Activated CD4-positive, alpha-beta T cell treated with anti-CD3 and anti-CD28 coated beads for 36 hours (primary cell): ENCODE measurements around the gene FBXO3. TPM values are rescaled to one million over a fixed set of nuclear protein-coding genes. Genes with fewer than 3 reads are reported as not detected.
A peak's percentile ranks its signal among the peaks of the same experiment; 100 is the strongest.

ENCODE experiments used
- ATAC-seq: fragments of 200-7000 bp; cut with Tn5 transposase; one replicate; pipeline ENCODE4 v1.10.0; 2021; ENCODE audit warnings: mild to moderate bottlenecking, moderate library complexity
- CTCF ChIA-PET: fragments of 350-600 bp; sonication (Branson Sonifier 250); formaldehyde crosslinking; loops from one replicate; lab custom pipeline; 2021; ENCODE audit warnings: antibody characterized with exemption; lab: Charles Lee
- POLR2A ChIA-PET: fragments of 350-600 bp; sonication (Branson Sonifier 250); formaldehyde crosslinking; loops from one replicate; lab custom pipeline; 2021; ENCODE audit warnings: antibody characterized with exemption, inconsistent platforms; lab: Charles Lee
- DNase-seq: peaks from one replicate; pipeline ENCODE4 v3.0.0-alpha.2; 2020
- H3K27ac Mint-ChIP-seq: one replicate; pipeline ENCODE4 v1.8.0; 2021; ENCODE audit warnings: mixed read lengths
- H3K27me3 Mint-ChIP-seq: one replicate; pipeline ENCODE4 v1.8.0; 2021; ENCODE audit warnings: mixed read lengths
- H3K36me3 Mint-ChIP-seq: one replicate; pipeline ENCODE4 v1.8.0; 2021; ENCODE audit warnings: low read depth, mixed read lengths
- H3K4me1 Mint-ChIP-seq: one replicate; pipeline ENCODE4 v1.8.0; 2021; ENCODE audit warnings: mixed read lengths
- H3K4me3 Mint-ChIP-seq: one replicate; pipeline ENCODE4 v1.8.0; 2021; ENCODE audit warnings: mild to moderate bottlenecking, moderate library complexity, mixed read lengths
- H3K9me3 Mint-ChIP-seq: one replicate; pipeline ENCODE4 v1.8.0; 2021; ENCODE audit warnings: low read depth, mixed read lengths
- intact Hi-C, 2 experiments: fragments of 100-400 bp; cut with DNase I in 1 of 2; cut with micrococcal nuclease in 1 of 2; formaldehyde crosslinking; loops; one replicate each; pipeline versions ENCODE4 v1.14.2 to v1.15.1; 2022 to 2024; cut with DNase I, micrococcal nuclease
- total RNA-seq, 2 experiments: library from RNA; stranded (reverse); gene quantifications; one replicate each; pipeline ENCODE4 v1.2.3, GENCODE V29; 2021

FBXO3 gene
- total RNA-seq, 2 experiments from 2014 or later, result 11.4 to 12.2 TPM

- intact Hi-C loops, result loop anchor here (2.0 to 5.0 kb wide), 3 partner anchors 35 to 515 kb away; partner anchors contain the start of genes C11orf91 (in 1 of the 2), CD59 (in 1 of the 2) and HIPK3 (in 1 of the 2)
- no peak for ATAC-seq
- Mint-ChIP-seq H3K27ac (no peak overlapping the region), H3K27me3 (peaks cover 8% of the 10 kb centered on the region), H3K4me3 (peak overlapping the region; percentile 89), H3K9me3 (no peaks in the 10 kb centered on the region), H3K36me3 (peaks cover 12% of the 10 kb centered on the region), H3K4me1 (peaks cover 44% of the 10 kb centered on the region)
- POLR2A ChIA-PET, result no interaction called here
- DNase-seq, result peak; percentile 22
- CTCF ChIA-PET, result interaction anchor here (0.7 to 2.0 kb wide), 6 partner anchors 9 to 411 kb away, joined by 3 to 6 read pairs (median 3); partner anchors contain the start of gene CD59
These were observed 2.0 kb downstream of the FBXO3 start for GRCh38 chr11:33772300-33772699.

GRCh38 chr11:33770236-33770635, 4.1 kb downstream of the FBXO3 start:
- H3K4me3 Mint-ChIP-seq, result no peak overlapping the region
- peaks cover 2% of the 10 kb centered on the region for H3K27me3 Mint-ChIP-seq
- ATAC-seq (no peak), DNase-seq (no peak)
- ChIA-PET POLR2A (no interaction called here), CTCF (interaction anchor here (1.5 kb wide), 1 partner anchor 12 kb away, joined by 3 read pairs; no protein-coding TSS in a partner anchor)
- no peaks in the 10 kb centered on the region for H3K9me3 Mint-ChIP-seq
- H3K36me3 Mint-ChIP-seq, result peaks cover 24% of the 10 kb centered on the region
- H3K27ac Mint-ChIP-seq, result peak overlapping the region; percentile 34
- H3K4me1 Mint-ChIP-seq, result peaks cover 38% of the 10 kb centered on the region
- intact Hi-C loops, result loop anchor here (5.0 kb wide), 2 partner anchors 33 to 513 kb away; partner anchors contain the start of genes CD59 (in 1 of the 2) and HIPK3 (in 1 of the 2)

- Mint-ChIP-seq H3K27ac (no peak overlapping the region), H3K27me3 (no peaks in the 10 kb centered on the region), H3K9me3 (no peaks in the 10 kb centered on the region), H3K4me1 (peaks cover 34% of the 10 kb centered on the region), H3K36me3 (peaks cover 28% of the 10 kb centered on the region), H3K4me3 (no peak overlapping the region)
- CTCF ChIA-PET, result interaction anchor here (1.5 kb wide), 1 partner anchor 11 kb away, joined by 3 read pairs; no protein-coding TSS in a partner anchor
- DNase-seq (no peak), ATAC-seq (no peak)
- POLR2A ChIA-PET, result no interaction called here
- intact Hi-C loops, result no loop called here
These were observed 4.8 kb downstream of the FBXO3 start for GRCh38 chr11:33769542-33769941.

GRCh38 chr11:33767624-33768023, 6.7 kb downstream of the FBXO3 start:
- Mint-ChIP-seq H3K27me3 (no peaks in the 10 kb centered on the region), H3K4me1 (peaks cover 24% of the 10 kb centered on the region), H3K36me3 (peaks cover 41% of the 10 kb centered on the region), H3K27ac (no peak overlapping the region), H3K4me3 (no peak overlapping the region), H3K9me3 (no peaks in the 10 kb centered on the region)
- ChIA-PET POLR2A (no interaction called here), CTCF (interaction anchor here (1.0 to 1.2 kb wide), 2 partner anchors 25 kb away, joined by 3 to 4 read pairs; no protein-coding TSS in a partner anchor)
- ATAC-seq (no peak), DNase-seq (no peak)
- intact Hi-C loops, result no loop called here

DNA sequence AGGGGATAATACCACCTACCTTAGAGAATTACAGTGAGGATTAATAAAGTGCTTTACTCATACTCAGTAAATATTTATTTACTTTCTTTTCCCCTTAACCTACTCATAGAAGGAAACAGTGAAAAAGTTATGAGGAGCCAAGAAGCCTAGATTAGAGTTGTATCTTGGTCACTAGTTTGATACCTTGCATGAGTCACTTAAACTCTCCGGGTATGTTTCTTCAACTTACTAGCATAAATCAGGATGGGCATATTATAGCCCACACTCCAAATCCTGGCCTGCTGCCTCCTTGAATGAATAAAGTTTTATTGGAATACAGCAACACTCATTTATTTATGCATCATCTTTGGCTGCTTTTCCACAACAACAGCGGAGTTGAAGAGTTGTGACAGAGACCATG, 8.2 kb downstream of the FBXO3 start:
- Mint-ChIP-seq H3K27ac (no peak overlapping the region), H3K27me3 (no peaks in the 10 kb centered on the region), H3K4me3 (no peak overlapping the region), H3K36me3 (peaks cover 50% of the 10 kb centered on the region), H3K4me1 (peaks cover 14% of the 10 kb centered on the region), H3K9me3 (no peaks in the 10 kb centered on the region)
- intact Hi-C loops, result no loop called here
- no peak for DNase-seq
- POLR2A ChIA-PET, result interaction anchor here (0.6 kb wide), 1 partner anchor 12 kb away, joined by 6 read pairs; no protein-coding TSS in a partner anchor
- ATAC-seq, result no peak
- CTCF ChIA-PET, result interaction anchor here (1.2 kb wide), 1 partner anchor 23 kb away, joined by 4 read pairs; no protein-coding TSS in a partner anchor

DNA sequence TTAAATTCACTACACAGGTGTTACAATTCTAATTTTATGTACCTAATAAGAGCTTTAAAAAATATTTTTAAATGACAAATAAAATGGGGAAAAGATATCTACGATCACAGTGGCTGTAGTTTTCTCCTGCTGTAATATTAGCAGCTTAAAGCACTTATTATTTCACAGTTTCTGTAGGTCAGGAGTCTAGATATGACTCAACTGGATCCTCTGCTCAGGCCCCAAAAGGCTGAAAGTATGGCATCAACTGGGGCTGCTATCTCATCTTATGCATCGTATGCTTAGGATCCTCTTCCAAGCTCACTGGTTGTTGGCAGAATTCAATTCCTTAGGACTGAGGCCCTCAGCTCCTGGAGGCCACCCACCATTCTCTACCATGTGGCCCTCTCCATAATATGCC, 12.8 kb downstream of the FBXO3 start:
- Mint-ChIP-seq H3K9me3 (no peaks in the 10 kb centered on the region), H3K36me3 (peaks cover 52% of the 10 kb centered on the region), H3K27ac (no peak overlapping the region), H3K4me3 (no peak overlapping the region), H3K27me3 (no peaks in the 10 kb centered on the region), H3K4me1 (peaks cover 7% of the 10 kb centered on the region)
- ChIA-PET CTCF (interaction anchor here (0.6 to 1.5 kb wide), 4 partner anchors 19 to 1512 kb away, joined by 3 to 7 read pairs (median 3); no protein-coding TSS in a partner anchor), POLR2A (no interaction called here)
- ATAC-seq (no peak), DNase-seq (no peak)
- intact Hi-C loops, result no loop called here

- ChIA-PET POLR2A (interaction anchor here (0.9 kb wide), 1 partner anchor 122 kb away, joined by 3 read pairs; no protein-coding TSS in a partner anchor), CTCF (interaction anchor here (0.6 to 2.5 kb wide), 7 partner anchors 11 to 590 kb away, joined by 3 to 10 read pairs (median 3); no protein-coding TSS in a partner anchor)
- Mint-ChIP-seq H3K27ac (peak overlapping the region; percentile 11), H3K36me3 (peaks cover 17% of the 10 kb centered on the region), H3K4me3 (no peak overlapping the region), H3K4me1 (peaks cover 8% of the 10 kb centered on the region), H3K27me3 (no peaks in the 10 kb centered on the region), H3K9me3 (no peaks in the 10 kb centered on the region)
- intact Hi-C loops, result no loop called here
- DNase-seq (no peak), ATAC-seq (peak; percentile 95)
These were observed 20.9 kb downstream of the FBXO3 start for GRCh38 chr11:33753304-33753967.

DNA sequence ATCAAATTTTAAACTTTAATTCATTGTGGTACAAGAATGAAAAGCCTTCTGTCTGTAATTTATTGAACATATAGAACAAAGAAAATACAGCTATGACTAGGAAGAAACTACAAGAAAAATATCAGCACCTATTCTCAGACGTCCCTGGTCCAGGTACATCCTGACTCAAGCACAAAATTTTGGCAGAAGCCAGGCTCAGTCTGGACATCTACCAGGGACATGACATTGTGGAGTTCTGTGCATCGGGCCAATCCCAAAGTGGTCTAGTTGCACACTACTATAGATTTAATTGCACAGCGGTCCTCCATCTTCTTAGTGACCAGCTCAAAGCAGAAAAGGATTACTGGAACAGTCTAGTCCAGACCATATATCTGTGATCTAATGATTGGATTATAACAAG, 22.4 kb downstream of the FBXO3 start:
- POLR2A ChIA-PET, result interaction anchor here (0.6 kb wide), 1 partner anchor 625 kb away, joined by 3 read pairs; no protein-coding TSS in a partner anchor
- H3K9me3 Mint-ChIP-seq, result no peaks in the 10 kb centered on the region
- H3K4me3 Mint-ChIP-seq, result no peak overlapping the region
- CTCF ChIA-PET, result interaction anchor here (0.7 kb wide), 1 partner anchor 22 kb away, joined by 5 read pairs; the partner anchor contains the start of gene FBXO3
- intact Hi-C loops, result no loop called here
- no peak overlapping the region for H3K27ac Mint-ChIP-seq
- peaks cover 8% of the 10 kb centered on the region for H3K4me1 Mint-ChIP-seq
- ATAC-seq (no peak), DNase-seq (no peak)
- no peaks in the 10 kb centered on the region for H3K27me3 Mint-ChIP-seq
- peaks cover 17% of the 10 kb centered on the region for H3K36me3 Mint-ChIP-seq

DNA sequence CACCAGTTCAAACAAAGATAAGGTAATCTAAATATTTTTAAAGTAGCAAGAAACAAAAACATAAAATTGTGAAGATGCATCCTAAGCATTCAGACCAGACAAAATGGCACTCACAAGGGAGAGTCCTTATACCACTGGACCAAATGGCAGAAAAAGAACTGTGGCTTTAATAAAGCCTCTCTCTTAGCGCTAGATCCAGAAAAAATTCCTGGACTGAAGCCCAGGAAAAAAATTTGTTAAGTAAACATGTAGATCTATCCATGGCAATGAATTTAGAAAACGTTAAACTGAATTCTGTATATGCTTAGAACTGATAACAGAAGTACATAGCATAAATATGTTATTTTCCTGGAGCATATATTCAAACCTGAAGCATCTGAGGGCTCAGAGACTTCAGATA, 26.3 kb downstream of the FBXO3 start:
- no peak overlapping the region for H3K4me3 Mint-ChIP-seq
- H3K4me1 Mint-ChIP-seq, result no peaks in the 10 kb centered on the region
- H3K36me3 Mint-ChIP-seq, result peaks cover 7% of the 10 kb centered on the region
- ChIA-PET CTCF (interaction anchor here (0.6 kb wide), 1 partner anchor 12 kb away, joined by 6 read pairs; the partner anchor contains the start of gene CD59), POLR2A (no interaction called here)
- DNase-seq (no peak), ATAC-seq (no peak)
- intact Hi-C loops, result no loop called here
- H3K27me3 Mint-ChIP-seq, result no peaks in the 10 kb centered on the region
- no peak overlapping the region for H3K27ac Mint-ChIP-seq
- no peaks in the 10 kb centered on the region for H3K9me3 Mint-ChIP-seq

- ChIA-PET CTCF (interaction anchor here (0.6 to 2.6 kb wide), 11 partner anchors 10 to 412 kb away, joined by 3 to 66 read pairs (median 6); no protein-coding TSS in a partner anchor), POLR2A (no interaction called here)
- Mint-ChIP-seq H3K27me3 (peaks cover 5% of the 10 kb centered on the region), H3K4me1 (peaks cover 5% of the 10 kb centered on the region), H3K9me3 (no peaks in the 10 kb centered on the region), H3K27ac (no peak overlapping the region), H3K4me3 (no peak overlapping the region), H3K36me3 (peaks cover under 1% of the 10 kb centered on the region)
- intact Hi-C loops, result loop anchor here (2.0 kb wide), 2 partner anchors 200 to 380 kb away; no protein-coding TSS in a partner anchor
- DNase-seq (no peak), ATAC-seq (no peak)
These were observed 31.0 kb downstream of the FBXO3 start for GRCh38 chr11:33743291-33743690.

DNA sequence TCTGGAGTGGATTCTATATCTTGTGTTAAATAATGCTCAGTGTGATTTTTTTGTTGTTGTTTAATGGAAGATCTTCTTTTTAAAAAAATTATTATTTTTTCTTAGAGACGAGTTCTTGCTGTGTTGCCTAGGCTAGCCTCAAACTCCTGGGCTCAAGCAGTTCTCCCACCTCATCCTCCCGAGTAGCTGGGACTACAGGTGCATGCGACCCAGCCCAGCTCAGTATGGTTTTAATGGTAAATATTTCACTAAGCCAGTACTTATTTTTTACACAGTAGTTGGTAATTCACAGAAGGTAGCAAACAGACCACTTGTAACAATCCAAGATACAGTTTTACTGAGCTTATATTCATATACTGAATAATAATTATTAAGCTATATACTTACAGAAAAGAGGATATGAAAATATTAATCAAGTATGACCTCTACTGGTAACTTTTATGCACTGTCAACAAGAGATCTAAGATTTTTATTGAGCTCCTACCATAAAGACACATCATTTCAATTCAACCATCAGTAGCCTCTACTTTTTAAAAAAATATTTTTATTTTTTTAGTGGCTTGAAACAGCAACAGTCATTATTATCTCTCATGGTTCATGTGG, 32.0 kb downstream of the FBXO3 start:
- no peak for DNase-seq
- Mint-ChIP-seq H3K9me3 (no peaks in the 10 kb centered on the region), H3K4me3 (no peak overlapping the region), H3K27me3 (peaks cover 5% of the 10 kb centered on the region), H3K4me1 (peaks cover 5% of the 10 kb centered on the region), H3K27ac (no peak overlapping the region), H3K36me3 (no peaks in the 10 kb centered on the region)
- CTCF ChIA-PET, result interaction anchor here (0.6 to 2.6 kb wide), 24 partner anchors 11 to 411 kb away, joined by 3 to 66 read pairs (median 4); no protein-coding TSS in a partner anchor
- POLR2A ChIA-PET, result interaction anchor here (0.6 kb wide), 1 partner anchor 81 kb away, joined by 4 read pairs; no protein-coding TSS in a partner anchor
- intact Hi-C loops, result loop anchor here (1.0 to 2.0 kb wide), 4 partner anchors 26 to 380 kb away; no protein-coding TSS in a partner anchor
- no peak for ATAC-seq
